PC-9 (cell line): ENCODE data around the gene LHFPL2. TPM values are rescaled to one million over a fixed set of nuclear protein-coding genes. Genes with fewer than 3 reads are reported as not detected.
"Not testable (repeated sequence)": the region's sequence is repeated elsewhere in the genome, so short reads cannot be mapped to it uniquely, and the experiment has no call there.

Source experiments
- BruUV-seq: library from RNA; stranded (reverse); fragments of 400-500 nt; replicated peaks from 2 replicates; lab custom pipeline; 2021; lab: Mats Ljungman, UMichigan
- CTCF ChIA-PET: fragments of 300-600 bp; sonication (Branson Sonifier 250); formaldehyde crosslinking; loops from one replicate; lab custom pipeline; 2022; ENCODE audit warnings: antibody characterized with exemption; lab: Charles Lee
- POLR2A ChIA-PET: fragments of 300-600 bp; sonication (Branson Sonifier 250); formaldehyde crosslinking; loops from one replicate; lab custom pipeline; 2022; ENCODE audit warnings: antibody characterized with exemption; ENCODE audit not compliant: unreplicated experiment; lab: Charles Lee
- DNase-seq, 2 experiments: peaks; one replicate each; pipeline versions ENCODE4 v3.0.0 to v3.0.0-alpha.2; 2015 to 2022; ENCODE audit warnings: mixed read lengths in 1 of 2
- H2AFZ ChIP-seq: fragments of 200-600 bp; sonication (generic); 2 replicates; pipeline ENCODE4 v1.8.1; 2017; ENCODE audit warnings: antibody characterized with exemption
- H3F3A ChIP-seq: fragments of 200-600 bp; sonication (generic); 2 replicates; pipeline ENCODE4 v1.8.1; 2017; ENCODE audit warnings: antibody characterized with exemption, mild to moderate bottlenecking, low read depth; ENCODE audit not compliant: insufficient read depth
- H3K27ac ChIP-seq: fragments of 200-600 bp; sonication (generic); 2 replicates; pipeline ENCODE4 v1.6.1; 2016; ENCODE audit warnings: mixed run types
- H3K27me3 ChIP-seq: fragments of 200-600 bp; sonication (generic); 2 replicates; pipeline ENCODE4 v1.6.1; 2016; ENCODE audit warnings: low read depth, mixed run types; ENCODE audit not compliant: insufficient read depth
- H3K36me3 ChIP-seq: fragments of 200-600 bp; sonication (generic); 2 replicates; pipeline ENCODE4 v1.6.1; 2016; ENCODE audit warnings: low read depth, mixed run types
- H3K4me1 ChIP-seq: fragments of 200-600 bp; sonication (generic); replicated peaks from 2 replicates; pipeline ENCODE4 v1.6.1; 2016; ENCODE audit warnings: mixed run types; ENCODE audit not compliant: insufficient read depth
- H3K4me2 ChIP-seq: fragments of 200-600 bp; sonication (generic); 2 replicates; pipeline ENCODE4 v1.6.1; 2017; ENCODE audit warnings: mixed run types
- H3K4me3 ChIP-seq: fragments of 200-600 bp; sonication (generic); 2 replicates; pipeline ENCODE4 v1.6.1; 2016; ENCODE audit warnings: mixed run types
- H3K79me2 ChIP-seq: fragments of 200-600 bp; sonication (generic); 2 replicates; pipeline ENCODE4 v1.6.1; 2017; ENCODE audit warnings: low read depth, mixed run types
- H3K9me2 ChIP-seq: fragments of 200-600 bp; sonication (generic); 2 replicates; pipeline ENCODE4 v1.8.1; 2017; ENCODE audit warnings: mild to moderate bottlenecking; ENCODE audit not compliant: insufficient read depth
- H3K9me3 ChIP-seq: fragments of 200-600 bp; sonication (generic); 2 replicates; pipeline ENCODE4 v1.8.1; 2016; ENCODE audit warnings: low read depth; ENCODE audit not compliant: insufficient read depth
- H4K20me1 ChIP-seq: fragments of 200-600 bp; sonication (generic); 2 replicates; pipeline ENCODE4 v1.8.1; 2017; ENCODE audit not compliant: insufficient read depth
- CTCF ChIP-seq: fragments of 200-600 bp; sonication (generic); conservative IDR thresholded peaks from 2 replicates; pipeline ENCODE4 v1.6.1; 2017; ENCODE audit warnings: mixed run types, antibody characterized with exemption, mild to moderate bottlenecking, moderate library complexity
- EZH2 ChIP-seq: fragments of 200-600 bp; sonication (generic); IDR thresholded peaks from 2 replicates; pipeline ENCODE4 v1.8.0; 2017; ENCODE audit warnings: antibody characterized with exemption, low read depth
- intact Hi-C: fragments of 100-400 bp; cut with micrococcal nuclease; formaldehyde crosslinking; loops from one replicate; pipeline ENCODE4 v1.10.0; 2022; ENCODE audit not compliant: unreplicated experiment
- total RNA-seq: library from RNA; stranded (reverse); gene quantifications from 2 replicates; pipeline ENCODE4 v1.2.3, GENCODE V29; 2021

The LHFPL2 gene
- total RNA-seq, 1 experiment from 2014 or later = 10.1 TPM

GRCh38 chr5:78679905-78680304, 31.3 kb upstream of the LHFPL2 start:
- H4K20me1 ChIP-seq = no peaks in the 10 kb centered on the region
- TF ChIP-seq CTCF (no peak), EZH2 (no peak)
- no peak overlapping the region for H3K4me3 ChIP-seq
- intact Hi-C loops = no loop called here
- no TSS peak for BruUV-seq
- ChIA-PET CTCF (no interaction called here), POLR2A (no interaction called here)
- H3K9me2 ChIP-seq = no peaks in the 10 kb centered on the region
- peaks cover 22% of the 10 kb centered on the region for H3F3A ChIP-seq
- no peak overlapping the region for H2AFZ ChIP-seq
- no peaks in the 10 kb centered on the region for H3K79me2 ChIP-seq
- peak overlapping the region; percentile 98; the same call in 1 of the 2 replicates for H3K27ac ChIP-seq
- H3K4me1 ChIP-seq = peaks cover 33% of the 10 kb centered on the region
- no peak for DNase-seq
- H3K27me3 ChIP-seq = no peaks in the 10 kb centered on the region
- no peaks in the 10 kb centered on the region for H3K36me3 ChIP-seq
- H3K4me2 ChIP-seq = no peak overlapping the region
- H3K9me3 ChIP-seq = no peaks in the 10 kb centered on the region; the same call in 1 of the 2 replicates

- ChIA-PET CTCF (no interaction called here), POLR2A (interaction anchor here (0.6 kb wide), 2 partner anchors 10 to 24 kb away, joined by 3 read pairs; no protein-coding TSS in a partner anchor)
- Histone ChIP-seq H4K20me1 (no peaks in the 10 kb centered on the region), H3K36me3 (no peaks in the 10 kb centered on the region), H3K9me2 (no peaks in the 10 kb centered on the region), H3K27me3 (no peaks in the 10 kb centered on the region), H2AFZ (peak overlapping the region; percentile 10; the same call in 1 of the 2 replicates), H3K27ac (peak overlapping the region; percentile 98), H3K9me3 (no peaks in the 10 kb centered on the region; the same call in 1 of the 2 replicates), H3K79me2 (no peaks in the 10 kb centered on the region), H3F3A (peaks cover 22% of the 10 kb centered on the region), H3K4me2 (peak overlapping the region; percentile 66), H3K4me1 (peaks cover 33% of the 10 kb centered on the region), H3K4me3 (peak overlapping the region; percentile 18; the same call in 1 of the 2 replicates)
- BruUV-seq = no TSS peak
- no peak for TF ChIP-seq CTCF
- TF ChIP-seq EZH2 = no peak
- DNase-seq = peak; percentile 65 to 90
- intact Hi-C loops = no loop called here
Observed at GRCh38 chr5:78677777-78678668, 29.5 kb upstream of the LHFPL2 start.

GRCh38 chr5:78675956-78676730, 27.6 kb upstream of the LHFPL2 start:
- Histone ChIP-seq H2AFZ (no peak overlapping the region), H4K20me1 (no peaks in the 10 kb centered on the region), H3K4me2 (no peak overlapping the region), H3K9me2 (no peaks in the 10 kb centered on the region), H3K9me3 (no peaks in the 10 kb centered on the region), H3K27ac (no peak overlapping the region), H3K4me3 (no peak overlapping the region), H3K27me3 (no peaks in the 10 kb centered on the region), H3F3A (peaks cover 22% of the 10 kb centered on the region), H3K36me3 (no peaks in the 10 kb centered on the region), H3K79me2 (no peaks in the 10 kb centered on the region), H3K4me1 (peaks cover 39% of the 10 kb centered on the region)
- no TSS peak for BruUV-seq
- intact Hi-C loops = no loop called here
- DNase-seq = no peak
- POLR2A ChIA-PET = no interaction called here
- CTCF ChIA-PET = no interaction called here
- TF ChIP-seq EZH2 = no peak
- TF ChIP-seq CTCF = no peak

- POLR2A ChIA-PET, H3K9me2 ChIP-seq, H3K27me3 ChIP-seq, DNase-seq, H3K27ac ChIP-seq, H3K36me3 ChIP-seq, H3K4me3 ChIP-seq, intact Hi-C loops, H3K4me2 ChIP-seq, H4K20me1 ChIP-seq, H3K9me3 ChIP-seq, H2AFZ ChIP-seq, H3K79me2 ChIP-seq, CTCF ChIA-PET, BruUV-seq: not testable (repeated sequence)
- Histone ChIP-seq H3F3A (peaks cover 15% of the 10 kb centered on the region), H3K4me1 (peaks cover 29% of the 10 kb centered on the region)
Observed at GRCh38 chr5:78673827-78674226, 25.3 kb upstream of the LHFPL2 start.
